ENCODE measurements around the gene CHURC1.

The CHURC1 gene

DNA sequence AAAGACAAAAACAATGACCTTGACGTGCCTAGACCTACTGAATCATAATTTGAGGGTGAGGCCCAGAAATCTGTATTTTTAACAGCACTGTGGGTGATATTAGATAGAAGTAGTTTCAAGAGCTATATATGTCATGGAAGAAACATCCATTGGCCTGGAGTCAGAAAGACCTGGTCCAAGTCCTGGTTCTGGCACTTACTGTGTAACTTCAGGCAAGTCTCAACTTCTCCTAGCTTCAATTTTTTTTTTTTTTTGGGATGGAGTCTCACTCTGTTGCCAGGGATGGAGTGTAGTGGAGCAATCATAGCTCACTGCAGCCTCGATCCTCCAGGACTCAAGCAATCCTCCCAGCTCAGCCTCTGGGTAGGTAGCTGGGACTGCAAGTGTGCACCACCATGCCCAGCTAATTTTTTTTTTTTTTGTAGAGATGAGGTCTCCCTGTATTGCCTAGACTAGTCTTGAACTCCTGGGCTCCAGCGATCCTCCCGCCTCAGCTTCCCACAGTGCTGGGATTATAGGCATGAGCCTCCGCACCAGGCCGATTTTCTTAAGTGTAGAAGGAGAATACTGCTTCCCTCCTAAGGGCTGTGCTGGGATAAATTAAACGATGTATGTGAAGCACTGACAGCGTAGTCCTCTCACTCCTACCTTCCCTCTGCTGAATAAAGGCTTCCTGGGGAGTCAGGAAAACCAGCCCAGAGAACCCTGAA lies 42.6 kb downstream of the CHURC1 start:
- no peak for DNase-seq (ENCODE audit: low read depth)

DNA sequence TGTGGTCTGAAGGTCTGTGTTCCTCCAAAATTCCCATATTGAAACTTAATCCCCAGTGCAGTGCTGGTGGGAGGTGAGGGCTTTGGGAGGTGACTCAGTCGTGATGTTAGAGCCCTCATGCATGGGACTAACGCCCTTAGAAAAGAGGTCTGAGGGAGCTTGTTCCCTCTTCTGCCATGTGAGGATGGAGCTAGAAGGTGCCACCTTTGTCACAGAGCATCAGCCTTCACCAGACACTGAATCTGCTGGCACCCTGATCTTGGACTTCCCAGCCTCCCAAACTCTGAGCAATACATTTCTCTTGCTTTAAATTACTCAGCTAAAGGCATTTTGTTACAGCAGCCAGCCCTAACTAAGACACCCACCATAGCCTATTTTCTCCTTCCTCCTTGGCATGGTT lies 43.9 kb downstream of the CHURC1 start:
- DNase-seq (ENCODE audit: low read depth), result no peak

DNA sequence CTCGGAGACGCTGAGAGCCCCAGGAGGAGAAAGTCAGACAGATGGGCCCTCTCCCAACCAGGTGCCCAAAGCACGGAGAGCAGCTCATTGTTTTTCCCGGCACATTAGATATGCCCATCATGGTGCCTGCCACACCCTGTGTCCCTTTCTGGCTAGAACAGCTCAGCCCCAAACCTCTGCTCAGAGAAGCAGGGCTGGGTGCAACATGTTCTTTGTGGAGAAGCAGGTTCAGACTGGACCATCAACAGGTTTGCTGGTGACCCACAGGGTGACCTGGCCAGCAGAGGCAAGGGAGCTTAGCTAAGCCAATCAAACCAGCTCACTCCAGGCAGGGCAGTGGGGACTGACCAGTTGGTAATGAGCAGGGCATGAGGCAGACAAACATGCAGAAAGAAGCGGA lies 44.5 kb downstream of the CHURC1 start:
- no peak for DNase-seq (ENCODE audit: low read depth)

DNA sequence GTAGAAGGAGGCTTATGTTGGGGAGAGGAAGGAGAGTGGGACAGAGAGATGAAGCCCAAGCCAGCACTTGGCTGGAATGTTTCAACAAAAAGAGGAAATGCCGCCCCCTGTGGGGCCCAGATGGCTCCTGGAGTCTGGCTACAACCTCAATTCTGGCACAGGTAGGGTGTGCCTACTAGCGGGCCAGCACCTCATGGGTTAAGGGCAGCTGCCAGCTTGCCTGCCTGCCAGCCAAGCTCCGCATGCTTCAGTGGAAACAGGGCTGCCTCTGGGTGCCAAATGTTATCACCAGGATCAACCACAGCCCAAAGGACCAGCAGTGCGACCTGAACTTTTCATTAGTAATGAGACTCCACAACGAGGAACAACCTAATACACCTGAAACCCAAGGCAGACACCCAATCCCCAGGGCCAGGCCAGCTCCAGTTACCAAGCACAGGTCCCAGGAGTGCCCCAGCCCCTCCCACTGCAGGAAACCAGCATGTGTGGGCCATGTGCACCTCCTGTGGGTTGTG lies 46.6 kb downstream of the CHURC1 start:
- no peak for DNase-seq (ENCODE audit: low read depth)

DNA sequence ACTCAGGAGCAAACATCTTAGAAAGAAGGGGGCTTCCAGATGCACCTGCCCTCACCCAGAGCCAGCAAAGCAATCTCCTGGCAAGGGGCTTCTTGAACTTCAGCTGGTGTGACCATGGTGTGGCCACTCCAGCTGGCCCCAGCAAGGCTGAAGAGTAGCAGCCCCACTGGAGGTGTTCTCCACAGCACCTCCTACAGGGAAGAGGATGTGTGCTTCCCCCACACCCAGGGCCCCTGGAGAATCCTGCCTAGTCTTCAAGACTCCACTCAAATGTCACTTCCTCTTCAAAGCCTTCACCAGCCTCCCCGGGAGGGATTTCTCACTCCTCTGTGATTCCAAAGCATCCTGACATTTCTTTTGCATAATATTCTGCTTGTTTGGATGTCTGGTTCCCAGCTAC lies 49.4 kb downstream of the CHURC1 start:
- DNase-seq (ENCODE audit: low read depth), result no peak

DNA sequence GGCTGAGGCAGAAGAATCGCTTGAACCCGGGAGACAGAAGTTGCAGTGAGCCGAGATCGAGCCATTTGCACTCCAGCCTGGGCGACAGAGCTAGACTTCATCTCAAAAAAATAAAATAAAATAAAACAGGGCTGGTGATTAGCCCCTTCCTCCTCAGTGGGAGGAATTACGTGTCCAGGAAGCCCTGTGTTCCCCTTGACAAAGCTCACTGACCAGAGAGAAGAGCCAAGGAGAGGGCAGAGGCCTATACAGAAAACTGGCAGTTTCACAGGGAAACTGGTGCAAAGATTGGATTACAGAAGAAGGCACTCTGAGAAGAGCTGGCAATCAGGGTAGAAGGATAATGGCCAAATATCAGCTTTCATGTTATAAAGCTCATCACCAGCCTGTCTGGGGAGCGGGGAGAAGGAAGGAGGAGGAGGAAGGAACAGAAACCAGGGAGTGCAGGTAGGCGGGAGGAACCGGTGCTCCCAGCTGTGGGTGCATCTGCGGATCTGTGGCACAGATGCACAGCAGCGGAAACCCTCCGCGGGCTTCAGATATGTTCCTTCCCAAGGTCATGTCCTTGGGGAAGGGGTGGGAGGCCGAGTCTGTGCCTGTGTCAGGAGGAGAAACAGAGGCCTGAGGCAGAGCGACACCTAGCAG lies 51.2 kb downstream of the CHURC1 start:
- no peak for DNase-seq (ENCODE audit: low read depth)

DNA sequence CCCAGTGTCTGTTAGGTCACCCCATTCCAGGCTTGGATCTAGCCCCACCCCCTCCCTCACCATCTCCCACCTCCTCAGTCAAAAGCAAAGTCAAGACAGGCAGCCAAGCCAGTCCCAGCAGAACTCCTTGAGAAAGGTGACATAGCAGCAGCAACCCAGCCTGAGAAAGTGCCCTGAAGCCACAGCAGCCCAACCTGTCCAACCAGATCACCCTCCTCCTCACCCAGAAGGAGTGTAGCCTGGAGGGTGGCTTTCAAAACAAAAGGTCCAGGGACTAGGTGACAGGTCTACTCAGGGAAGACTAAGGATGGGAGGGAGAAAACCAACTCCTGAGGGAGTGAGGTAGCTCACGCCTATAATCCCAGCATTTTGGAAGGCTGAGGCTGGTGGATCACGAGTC lies 52.7 kb downstream of the CHURC1 start:
- DNase-seq (ENCODE audit: low read depth), result no peak

DNA sequence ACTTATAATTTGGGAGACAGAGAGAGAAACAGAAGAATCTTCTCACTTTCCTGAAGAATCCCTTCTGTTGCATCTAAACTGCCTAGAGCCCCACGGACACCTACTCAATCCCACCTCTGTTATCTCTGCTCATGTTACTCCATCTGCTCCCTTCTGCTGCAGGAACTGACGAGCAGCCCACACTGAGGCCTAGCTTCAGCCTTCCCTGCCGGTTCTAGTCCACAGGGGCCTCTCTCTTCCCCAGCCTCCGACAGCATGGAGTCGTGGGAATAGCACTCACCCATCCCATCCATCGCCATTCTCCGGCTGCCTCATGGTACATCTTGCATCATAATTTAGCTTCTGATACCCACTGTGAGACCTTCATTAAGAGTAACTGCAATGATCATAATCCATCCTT lies 53.9 kb downstream of the CHURC1 start:
- DNase-seq (ENCODE audit: low read depth), result no peak

DNA sequence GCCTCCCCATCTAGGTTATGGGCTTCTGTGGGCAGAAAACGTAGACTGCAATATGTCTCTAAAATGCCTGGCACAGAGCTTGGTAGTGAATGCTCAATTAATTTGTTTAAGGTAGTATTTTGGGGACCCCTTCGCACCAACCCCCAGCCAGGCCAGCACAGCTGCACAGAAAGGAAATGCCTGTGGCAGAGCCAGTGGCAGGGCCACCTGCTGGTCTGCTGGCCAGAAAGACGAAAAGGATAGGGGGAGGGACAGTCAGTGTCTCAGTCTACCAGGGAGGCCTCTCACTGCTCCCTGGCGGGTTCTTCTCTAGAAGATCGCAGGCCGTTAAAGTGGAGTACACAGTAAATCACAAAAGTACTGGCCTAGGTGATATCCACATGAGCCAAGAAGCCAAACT lies 54.4 kb downstream of the CHURC1 start:
- no peak for DNase-seq (ENCODE audit: low read depth)

DNA sequence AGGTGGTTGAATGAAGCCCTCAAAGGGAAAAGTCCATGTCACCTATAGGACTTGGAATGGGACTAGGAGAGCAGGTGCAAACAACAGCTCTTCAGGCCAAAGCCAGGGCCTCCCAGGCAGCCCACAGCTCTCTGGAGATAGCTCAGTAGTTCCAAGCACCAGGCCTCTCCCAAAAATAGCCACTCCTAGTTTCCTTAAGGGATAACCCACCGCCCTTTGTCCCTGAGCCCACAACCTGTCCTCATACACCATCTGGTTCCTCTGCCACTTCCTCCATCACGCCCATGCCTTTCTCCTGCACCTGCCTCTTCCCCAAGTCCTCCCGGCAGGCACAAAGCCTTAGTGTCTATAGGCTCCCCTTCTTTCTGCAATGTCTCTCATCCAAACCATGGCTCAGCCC lies 55.8 kb downstream of the CHURC1 start:
- DNase-seq (ENCODE audit: low read depth), result no peak

DNA sequence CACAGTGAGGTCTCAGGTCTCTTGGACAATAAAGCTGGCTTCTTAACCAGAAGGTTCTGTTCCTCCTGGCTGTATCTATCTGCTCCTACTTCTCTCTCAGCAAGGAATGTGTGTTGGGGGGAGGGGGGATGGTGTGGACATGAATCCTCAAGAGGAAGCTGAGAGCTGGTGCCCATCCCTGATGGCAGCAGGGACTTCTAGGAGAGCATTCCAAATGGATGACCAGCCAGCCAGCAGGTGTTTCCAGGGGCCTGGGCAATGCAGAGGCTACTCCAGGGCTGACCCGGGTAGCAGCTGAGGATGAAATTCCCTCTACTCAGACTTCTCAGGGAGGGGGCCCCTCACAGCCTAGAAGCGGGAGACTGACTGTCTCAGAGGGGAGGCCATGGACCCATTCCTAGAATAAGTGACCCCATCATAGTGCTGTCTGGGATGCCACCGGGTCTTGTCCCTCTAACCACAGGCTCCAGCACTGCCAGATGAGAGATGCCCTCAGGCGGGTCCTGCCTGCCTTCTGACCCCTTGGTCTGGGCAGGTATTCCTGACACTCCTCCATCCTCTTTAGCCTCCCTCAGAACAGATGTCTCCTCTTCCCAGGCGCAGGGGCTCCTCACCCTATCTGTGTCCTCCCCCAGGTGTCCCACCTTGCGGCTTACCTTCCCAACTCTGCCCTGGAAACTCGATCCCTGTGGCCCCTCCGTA lies 56.7 kb downstream of the CHURC1 start:
- DNase-seq (ENCODE audit: low read depth), result no peak

DNA sequence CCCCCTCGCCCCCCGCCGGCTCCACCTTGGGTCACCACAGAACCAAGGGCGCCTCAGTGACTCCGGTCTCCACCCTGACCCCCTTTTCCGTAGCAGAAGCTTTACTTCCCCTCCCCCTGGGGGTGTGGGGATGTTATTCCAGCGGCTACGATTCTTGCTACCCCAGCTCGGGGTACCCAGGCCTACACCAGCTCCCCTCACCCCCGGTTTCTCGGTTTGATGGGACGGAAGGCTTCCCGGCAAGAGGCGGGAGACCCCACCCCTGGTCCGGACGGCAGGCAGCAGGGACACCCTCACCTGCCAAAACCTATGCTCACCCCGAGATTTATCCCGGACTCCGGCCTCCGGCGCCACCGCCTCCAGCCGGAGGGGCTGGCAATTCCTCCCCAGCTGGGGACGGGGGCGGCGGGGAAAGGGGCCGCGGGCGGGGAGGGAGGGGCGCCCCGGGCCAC lies 57.3 kb downstream of the CHURC1 start:
- DNase-seq (ENCODE audit: low read depth), result no peak

DNA sequence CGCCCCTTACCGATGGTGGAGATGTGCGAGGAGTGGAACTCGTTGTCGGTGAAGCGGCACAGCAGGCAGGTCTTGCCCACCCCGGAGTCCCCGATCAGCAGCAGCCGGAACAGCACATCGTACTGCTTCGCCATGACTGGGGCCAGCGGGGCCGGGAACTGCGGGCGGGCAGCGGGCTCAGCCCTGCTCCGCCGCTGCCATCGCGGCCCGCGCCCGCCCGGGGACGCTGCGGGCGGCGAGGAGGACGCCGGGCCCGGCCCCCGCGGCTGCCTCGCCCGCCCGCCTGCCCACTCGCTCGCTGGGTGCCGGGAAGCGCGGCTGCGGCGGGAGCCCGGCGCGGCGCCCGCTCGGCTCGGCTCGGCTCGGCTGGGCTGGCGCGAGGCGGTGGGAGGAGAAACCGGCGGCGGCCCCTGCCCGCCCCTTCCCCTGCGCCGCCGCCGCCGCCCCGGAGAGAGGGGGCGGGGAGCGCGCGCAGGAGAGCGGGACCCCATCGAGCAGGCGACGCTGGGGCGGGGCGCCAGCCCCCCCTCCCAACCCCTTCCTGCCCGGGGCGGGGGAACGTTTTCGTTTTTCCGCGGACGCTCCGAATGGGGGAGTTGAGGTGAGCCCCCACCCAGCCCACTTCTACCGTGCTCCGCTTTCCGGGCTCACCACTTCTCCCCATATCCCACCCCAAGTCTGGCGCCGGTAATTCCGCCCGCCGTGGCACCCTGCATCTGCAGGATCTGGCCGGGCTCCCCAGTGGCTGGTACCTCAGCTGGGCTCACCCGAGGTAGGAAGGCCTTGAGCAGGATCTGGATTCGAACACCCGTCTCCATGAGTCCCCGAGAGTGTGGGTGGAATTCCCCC lies 57.9 kb downstream of the CHURC1 start, which contains the start of gene RAB15:
Gene RAB15, minus strand, starts transcription at position 394 of the 849 bp plus-strand sequence. Its CDS starts 260 bp downstream, at position 134.
- DNase-seq (ENCODE audit: low read depth), result peak; percentile 30

DNA sequence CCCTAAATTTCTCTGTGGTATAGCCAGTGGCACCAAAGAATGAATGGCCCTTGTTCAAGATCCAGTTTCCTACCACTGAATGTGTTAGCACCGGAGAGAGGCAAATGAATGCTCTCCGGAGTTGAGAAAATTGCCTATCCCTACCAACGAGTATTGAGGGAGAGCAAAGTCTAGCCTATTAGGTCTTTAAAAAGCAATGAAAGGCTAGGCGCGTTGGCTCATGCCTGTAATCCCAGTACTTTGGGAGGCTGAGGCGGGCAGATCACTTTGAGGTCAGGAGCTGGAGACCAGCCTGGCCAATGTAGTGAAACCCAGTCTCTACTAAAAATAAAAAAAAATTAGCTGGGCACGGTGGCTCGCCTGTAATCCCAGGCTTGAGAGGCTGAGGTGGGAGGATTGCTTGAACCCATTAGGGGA lies 58.8 kb downstream of the CHURC1 start:
- no peak for DNase-seq (ENCODE audit: low read depth)

DNA sequence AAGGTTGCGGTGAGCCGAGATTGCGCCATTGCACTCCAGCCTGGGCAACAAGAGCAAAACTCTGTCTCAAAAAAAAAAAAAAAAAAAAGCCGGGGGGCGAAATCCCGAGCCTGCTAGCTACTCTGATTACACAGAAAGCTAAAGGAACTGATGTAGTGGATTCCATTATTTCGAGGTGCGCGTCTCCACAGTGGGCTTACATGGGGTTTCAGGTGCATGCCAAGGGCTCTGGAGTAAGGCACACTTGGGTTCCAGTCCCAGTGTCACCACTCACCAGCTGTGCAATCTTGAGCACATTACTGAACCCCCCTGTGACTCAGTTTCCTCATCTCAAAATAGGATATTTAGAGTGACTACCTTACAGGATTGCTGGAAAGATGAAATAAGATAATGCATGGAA lies 59.6 kb downstream of the CHURC1 start:
- DNase-seq (ENCODE audit: low read depth), result no peak

DNA sequence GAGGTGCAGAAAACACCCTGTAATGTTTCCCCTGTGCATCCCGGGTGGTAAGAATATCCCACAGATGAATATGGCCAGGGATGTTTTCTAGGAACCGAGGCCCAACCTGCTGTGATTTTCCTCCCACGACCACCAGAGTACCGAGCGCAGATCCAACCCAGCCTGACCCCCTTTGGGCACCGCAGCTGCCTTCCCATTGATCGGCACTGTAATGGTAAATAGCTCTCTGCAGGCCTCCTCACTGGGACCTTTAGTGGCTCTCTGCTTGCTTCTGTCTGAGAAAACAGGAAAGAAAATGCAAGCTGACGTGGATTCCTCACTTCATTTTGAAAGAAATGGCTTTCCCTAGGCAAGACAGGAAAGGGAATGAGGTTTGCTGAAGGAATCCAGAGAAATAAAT lies 60.3 kb downstream of the CHURC1 start:
- no peak for DNase-seq (ENCODE audit: low read depth)

DNA sequence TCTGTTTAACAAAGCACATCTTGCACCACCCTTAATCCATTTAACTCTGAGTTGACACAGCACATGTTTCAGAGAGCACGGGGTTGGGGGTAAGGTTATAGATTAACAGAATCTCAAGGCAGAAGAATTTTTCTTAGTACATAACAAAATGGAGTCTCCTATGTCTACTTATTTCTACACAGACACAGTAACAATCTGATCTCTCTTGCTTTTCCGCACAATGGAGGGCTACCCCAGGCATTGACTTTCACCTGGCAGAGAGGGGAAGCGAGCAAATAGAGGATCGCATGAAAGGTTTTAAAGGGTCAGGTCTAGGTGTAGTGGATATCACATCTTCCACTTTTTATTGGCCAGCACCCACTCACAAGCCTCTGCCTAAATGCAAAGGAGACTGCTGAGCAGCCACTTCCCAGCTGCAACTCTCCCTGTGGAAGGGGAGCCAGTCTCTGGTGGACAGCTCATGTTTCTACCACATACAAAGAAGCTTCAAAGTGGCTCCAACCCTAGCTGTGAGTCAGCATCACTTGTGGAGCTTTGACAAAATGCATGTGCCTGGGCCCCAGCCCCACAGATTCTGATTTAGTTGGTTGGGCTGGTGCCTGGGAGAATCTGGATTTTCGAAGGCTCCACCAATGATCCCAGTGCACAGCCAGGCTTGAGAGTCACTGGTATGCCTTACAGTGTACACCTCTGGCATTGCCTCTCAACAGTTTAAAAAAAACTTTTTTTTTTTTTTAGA lies 65.2 kb downstream of the CHURC1 start:
- DNase-seq (ENCODE audit: low read depth), result no peak

DNA sequence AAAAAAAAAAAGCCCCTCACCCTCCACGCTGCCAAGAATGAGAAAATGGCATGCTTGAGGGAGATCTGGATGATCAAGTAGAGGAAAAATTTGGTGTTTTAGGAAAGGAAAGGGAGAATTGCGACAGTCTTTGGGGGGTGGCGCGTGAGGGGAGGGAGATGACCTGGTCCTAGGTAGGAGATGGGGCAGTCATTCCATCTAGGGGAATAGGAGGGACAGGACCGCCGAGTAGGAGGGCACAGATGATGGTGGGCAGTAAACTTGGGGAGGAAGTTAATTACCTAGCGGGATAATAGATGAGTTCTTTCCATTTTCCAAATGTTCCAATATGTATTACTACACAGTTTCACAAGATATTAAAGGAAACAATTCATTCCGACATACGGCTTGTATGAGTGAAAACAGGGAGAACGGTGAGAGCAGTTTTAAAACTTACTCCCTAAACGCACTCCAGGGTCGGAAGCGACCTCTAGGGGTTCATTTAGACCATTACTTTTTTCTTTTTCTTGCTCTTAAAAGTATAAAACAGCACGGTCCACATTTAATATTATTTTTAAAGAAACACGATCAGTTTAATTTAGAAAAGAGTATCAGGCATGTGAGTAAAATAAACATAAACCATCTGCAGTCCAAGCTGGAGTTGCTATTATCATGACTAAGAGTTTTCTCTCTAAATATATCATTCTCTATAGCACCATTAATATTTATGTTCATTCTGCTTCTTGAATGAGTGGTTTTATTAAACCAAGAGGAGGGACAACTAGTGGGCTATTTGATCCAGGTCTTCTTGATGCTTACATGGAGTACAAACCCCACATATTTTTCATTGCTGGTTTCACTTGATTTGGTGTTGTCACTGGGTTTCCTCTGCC lies 69.4 kb downstream of the CHURC1 start:
- DNase-seq (ENCODE audit: low read depth), result no peak
